Fibroblast of skin of scalp (primary cell): Measurements from ENCODE around the gene CATSPER2.
"Not testable (repeated sequence)": the region's sequence is repeated elsewhere in the genome, so short reads cannot be mapped to it uniquely, and the experiment has no call there.

ENCODE experiments used
- DNase-seq: peaks from one replicate; pipeline ENCODE4 v3.0.0-alpha.2; 2013

CATSPER2 gene

GRCh38 chr15:43593328-43594190 lies 55.1 kb downstream of the CATSPER2 start, which contains the start of gene CKMT1B:
CKMT1B (plus strand) TSS chr15:43594027; CDS start chr15:43594219, 192 bp downstream.
- not testable (repeated sequence) for DNase-seq

GRCh38 chr15:43592841-43593240 lies 55.8 kb downstream of the CATSPER2 start:
- DNase-seq, result not testable (repeated sequence)

GRCh38 chr15:43589778-43590466 lies 58.7 kb downstream of the CATSPER2 start, which contains the start of gene PPIP5K1:
PPIP5K1 (minus strand) TSS chr15:43590208; CDS start chr15:43584504, 5,704 bp downstream.
- DNase-seq, result not testable (repeated sequence)
